Breast epithelium (tissue), 4 donors: ENCODE data around the gene MXRA8. TPM values are rescaled to one million over a fixed set of nuclear protein-coding genes. Genes with fewer than 3 reads are reported as not detected.
"Not testable (repeated sequence)": the region's sequence is repeated elsewhere in the genome, so short reads cannot be mapped to it uniquely, and the experiment has no call there.

Experiments used
- DNase-seq, 2 donors: peaks; one replicate each; pipeline ENCODE4 v3.0.0-alpha.2; 2019; ENCODE audit warnings: low spot score in 2 of 2
- H3K27ac ChIP-seq, 2 donors: fragments of 200-600 bp; sonication (generic) in 1 of 2; one replicate each; pipeline ENCODE4 v1.5.1; 2016 to 2019; ENCODE audit warnings: mild to moderate bottlenecking in 1 of 2
- H3K27me3 ChIP-seq, 2 donors: fragments of 200-600 bp; sonication (generic) in 1 of 2; one replicate each; pipeline versions ENCODE4 v1.5.1 to v1.6.0; 2017 to 2019; ENCODE audit warnings: control low read depth in 1 of 2, mild to moderate bottlenecking in 1 of 2
- H3K36me3 ChIP-seq: fragments of 200-600 bp; one replicate; pipeline ENCODE4 v1.5.1; 2019
- H3K4me1 ChIP-seq, 2 donors: fragments of 200-600 bp; sonication (generic); one replicate each; pipeline ENCODE4 v1.5.1; 2016 to 2019; ENCODE audit warnings: control low read depth in 1 of 2
- H3K4me3 ChIP-seq, 3 donors: fragments of 200-600 bp; sonication (generic); 1 replicate in 2 of 3; 2 replicates in 1 of 3; pipeline ENCODE4 v1.5.1; 2016 to 2019; ENCODE audit warnings: mild to moderate bottlenecking in 3 of 3, moderate library complexity in 2 of 3
- H3K9me3 ChIP-seq, 2 donors: fragments of 200-600 bp; sonication (generic) in 1 of 2; one replicate each; pipeline ENCODE4 v1.5.1; 2016 to 2019; ENCODE audit warnings: control low read depth in 1 of 2
- CTCF ChIP-seq, 3 donors: fragments of 450-650 bp; IDR thresholded peaks; one replicate each; pipeline ENCODE4 v1.5.1; 2016 to 2017; ENCODE audit warnings: antibody characterized with exemption in 3 of 3, mild to moderate bottlenecking in 3 of 3, moderate library complexity in 3 of 3
- POLR2A ChIP-seq: fragments of 450-650 bp; IDR thresholded peaks from one replicate; pipeline ENCODE4 v1.6.1; 2016; ENCODE audit warnings: antibody characterized with exemption, mild to moderate bottlenecking, moderate library complexity
- POLR2AphosphoS5 ChIP-seq, 3 donors: sonication (generic); formaldehyde crosslinking; IDR thresholded peaks; one replicate each; pipeline ENCODE4 v1.6.1; 2017; ENCODE audit warnings: antibody characterized with exemption in 3 of 3
- intact Hi-C: fragments of 100-400 bp; cut with DNase I; formaldehyde crosslinking; loops from one replicate; pipeline ENCODE4 v1.15.1; 2023; ENCODE audit warnings: low total_unique reads
- total RNA-seq, 3 donors: library from RNA; depleted of rRNA; stranded (reverse); fragments of >200 nt; gene quantifications; one replicate each; pipeline ENCODE4 v1.1.0, GENCODE V29; 2016

Gene MXRA8
- total RNA-seq, 3 donors from 2014 or later, result 93.4 to 308 (median 99.8) TPM

GRCh38 chr1:1318131-1318652 lies 40.2 kb downstream of the MXRA8 start:
- Histone ChIP-seq H3K27me3 (no peaks in the 10 kb centered on the region), H3K4me3 (no peak overlapping the region), H3K36me3 (no peaks in the 10 kb centered on the region), H3K9me3 (no peaks in the 10 kb centered on the region), H3K4me1 (peaks cover 3 to 16% of the 10 kb centered on the region in 2 donors), H3K27ac (peak overlapping the region; percentile 75 to 84)
- TF ChIP-seq POLR2AphosphoS5 (IDR thresholded peaks at IDR 0.05), result peak in 2 of 3 donors; percentile 15 to 54
- TF ChIP-seq POLR2A, result no peak
- no peak for TF ChIP-seq CTCF (IDR thresholded peaks at IDR 0.05)
- intact Hi-C loops, result no loop called here
- DNase-seq, result peak; percentile 84 to 93

- Histone ChIP-seq H3K4me3 (no peak overlapping the region), H3K9me3 (no peaks in the 10 kb centered on the region), H3K4me1 (peaks cover 3 to 10% of the 10 kb centered on the region in 2 donors), H3K36me3 (peaks cover 5% of the 10 kb centered on the region), H3K27me3 (no peaks in the 10 kb centered on the region), H3K27ac (peak overlapping the region; percentile 75 to 84)
- intact Hi-C loops, result no loop called here
- TF ChIP-seq POLR2A, result no peak
- TF ChIP-seq POLR2AphosphoS5 (IDR thresholded peaks at IDR 0.05), result no peak
- TF ChIP-seq CTCF (IDR thresholded peaks at IDR 0.05), result no peak
- DNase-seq, result no peak
Observed at GRCh38 chr1:1317420-1317819, 40.9 kb downstream of the MXRA8 start.

GRCh38 chr1:1316199-1316598 lies 42.2 kb downstream of the MXRA8 start:
- H3K4me3 ChIP-seq, H3K27ac ChIP-seq, H3K27me3 ChIP-seq, H3K36me3 ChIP-seq, DNase-seq, intact Hi-C loops, H3K4me1 ChIP-seq, H3K9me3 ChIP-seq: not testable (repeated sequence)

GRCh38 chr1:1315435-1315954 lies 42.9 kb downstream of the MXRA8 start:
- Histone ChIP-seq H3K9me3 (no peaks in the 10 kb centered on the region), H3K36me3 (peaks cover 5% of the 10 kb centered on the region), H3K27me3 (no peaks in the 10 kb centered on the region), H3K4me3 (no peak overlapping the region), H3K27ac (no peak overlapping the region), H3K4me1 (peaks cover 0 to 10% of the 10 kb centered on the region in 2 donors)
- DNase-seq, result no peak
- intact Hi-C loops, result no loop called here
- TF ChIP-seq CTCF (IDR thresholded peaks at IDR 0.05) (no peak), POLR2AphosphoS5 (IDR thresholded peaks at IDR 0.05) (no peak), POLR2A (no peak)

DNA sequence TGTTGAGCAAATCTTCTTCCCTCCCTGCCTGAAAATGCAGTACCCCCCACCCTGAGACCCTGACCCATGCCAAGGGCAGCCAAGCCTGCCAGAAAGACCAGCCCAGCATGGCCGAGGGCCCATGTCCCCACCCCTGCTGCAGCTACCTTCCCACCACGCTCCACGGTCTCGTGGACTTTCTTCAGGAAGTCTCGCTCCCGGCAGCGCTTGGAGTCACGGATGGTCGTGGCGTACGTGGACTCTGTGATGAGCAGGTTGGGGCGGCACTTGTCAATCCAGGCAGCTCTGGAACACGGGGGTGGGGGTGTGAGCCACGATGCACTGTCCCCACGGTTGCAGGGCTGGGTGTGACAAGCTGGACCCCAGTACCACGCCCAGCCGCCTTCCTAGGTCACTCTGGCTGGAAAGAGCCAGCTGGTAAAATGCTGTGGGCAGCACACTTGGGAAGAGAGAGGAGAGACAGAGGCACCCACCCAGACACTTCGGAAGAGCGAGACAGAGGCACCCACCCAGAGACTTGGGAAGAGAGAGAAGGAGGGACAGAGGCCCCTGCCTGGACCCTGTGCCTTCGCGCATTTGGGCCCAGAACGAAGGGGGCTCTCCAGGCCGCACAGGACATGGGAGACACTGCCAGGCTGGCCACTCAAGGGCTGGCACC lies 43.5 kb downstream of the MXRA8 start:
- peaks cover 5% of the 10 kb centered on the region for H3K36me3 ChIP-seq
- peaks cover 0 to 14% of the 10 kb centered on the region in 2 donors for H3K4me1 ChIP-seq
- intact Hi-C loops, result no loop called here
- no peak for TF ChIP-seq CTCF (IDR thresholded peaks at IDR 0.05)
- no peak for TF ChIP-seq POLR2AphosphoS5 (IDR thresholded peaks at IDR 0.05)
- TF ChIP-seq POLR2A, result no peak
- no peaks in the 10 kb centered on the region for H3K9me3 ChIP-seq
- no peak overlapping the region for H3K4me3 ChIP-seq
- H3K27ac ChIP-seq, result no peak overlapping the region
- no peaks in the 10 kb centered on the region for H3K27me3 ChIP-seq
- no peak for DNase-seq
